ENCODE results near the gene HEY2.

GRCh38 chr6:125745281-125746018 is 4.0 kb upstream of the HEY2 start:
- TF ChIP-seq YY1 (IDR thresholded peaks at IDR 0.05; ENCODE audit: insufficient read depth, insufficient read length) (no peak), SUZ12 (IDR thresholded peaks at IDR 0.05; ENCODE audit: extremely low read depth, insufficient read depth, insufficient read length) (no peak), ZNF274 (IDR thresholded peaks at IDR 0.05; ENCODE audit: low read depth, low read length) (no peak)

Measured in NT2/D1 (cell line).